Fibroblast of the aortic adventitia (primary cell): ENCODE measurements around the gene MIA2. TPM values are rescaled to one million over a fixed set of nuclear protein-coding genes. Genes with fewer than 3 reads are reported as not detected.

Experiments used
- DNase-seq: peaks from one replicate; pipeline ENCODE4 v3.0.0-alpha.2; 2010; ENCODE audit warnings: low read depth
- H3K4me3 ChIP-seq: 2 replicates; pipeline ENCODE4 v1.5.1; 2011; ENCODE audit warnings: low read depth, mild to moderate bottlenecking, control low read depth, low read length, moderate library complexity
- CTCF ChIP-seq: IDR thresholded peaks from 2 replicates; pipeline ENCODE4 v1.5.1; 2011; ENCODE audit warnings: mild to moderate bottlenecking, low read length, control low read depth, inconsistent platforms; ENCODE audit not compliant: insufficient read depth
- total RNA-seq: library from RNA; depleted of rRNA; stranded (reverse); fragments of >200 nt; gene quantifications from 2 replicates; pipeline ENCODE4 v1.2.3, GENCODE V29; 2012; ENCODE audit warnings: low replicate concordance

The MIA2 gene
- total RNA-seq, 1 donor: 20.4 TPM

GRCh38 chr14:39365354-39365753, 131.6 kb downstream of the MIA2 start:
- H3K4me3 ChIP-seq: no peak overlapping the region
- no peak for TF ChIP-seq CTCF
- DNase-seq: no peak

GRCh38 chr14:39366460-39367386, 133.0 kb downstream of the MIA2 start:
- TF ChIP-seq CTCF: no peak
- no peak overlapping the region for H3K4me3 ChIP-seq
- DNase-seq: no peak

- H3K4me3 ChIP-seq: no peak overlapping the region
- no peak for TF ChIP-seq CTCF
- no peak for DNase-seq
Observed at GRCh38 chr14:39367387-39367751, 133.7 kb downstream of the MIA2 start.

- DNase-seq: peak; percentile 85
- H3K4me3 ChIP-seq: no peak overlapping the region
- TF ChIP-seq CTCF: peak; percentile 64
Observed at GRCh38 chr14:39368261-39368959, 134.7 kb downstream of the MIA2 start.

- DNase-seq: no peak
- H3K4me3 ChIP-seq: no peak overlapping the region
- no peak for TF ChIP-seq CTCF
Observed at GRCh38 chr14:39369029-39369428, 135.3 kb downstream of the MIA2 start.

- no peak overlapping the region for H3K4me3 ChIP-seq
- no peak for TF ChIP-seq CTCF
- no peak for DNase-seq
Observed at GRCh38 chr14:39370415-39370814, 136.7 kb downstream of the MIA2 start.
